H1 (cell line): ENCODE data around the gene MAP7D2. TPM values are rescaled to one million over a fixed set of nuclear protein-coding genes. Genes with fewer than 3 reads are reported as not detected.

ENCODE experiments used
- CTCF ChIA-PET: fragments of 300-600 bp; sonication (Branson Sonifier 250); formaldehyde crosslinking; loops from one replicate; lab custom pipeline; 2021; ENCODE audit not compliant: partially characterized antibody; lab: Charles Lee
- POLR2A ChIA-PET: fragments of 300-600 bp; sonication (Branson Sonifier 250); formaldehyde crosslinking; loops from one replicate; lab custom pipeline; 2021; ENCODE audit warnings: inconsistent platforms; ENCODE audit not compliant: partially characterized antibody; lab: Charles Lee
- DNase-seq, 2 experiments: peaks; one replicate each; pipeline versions ENCODE4 v3.0.0 to v3.0.0-alpha.2; 2010 to 2022; ENCODE audit warnings: low spot score in 2 of 2, low read depth in 1 of 2, mixed read lengths in 1 of 2
- FAIRE-seq: peaks from 2 replicates; lab custom pipeline; 2011; peaks lifted over from hg19 to GRCh38; lab: Jason Lieb, UNC
- H2AFZ ChIP-seq: 2 replicates; pipeline ENCODE4 v1.8.1; 2012; ENCODE audit warnings: low read length, inconsistent platforms
- H2AK5ac ChIP-seq: 2 replicates; pipeline ENCODE4 v1.6.1; 2013; ENCODE audit warnings: low read depth, low read length
- H2BK120ac ChIP-seq: replicated peaks from 2 replicates; pipeline ENCODE3; 2013; ENCODE audit warnings: low read depth, low read length, inconsistent platforms
- H2BK12ac ChIP-seq: 2 replicates; pipeline ENCODE4 v1.6.1; 2013; ENCODE audit warnings: low read depth, low read length
- H2BK15ac ChIP-seq: 2 replicates; pipeline ENCODE4 v1.6.1; 2013; ENCODE audit warnings: low read length
- H2BK20ac ChIP-seq: 2 replicates; pipeline ENCODE4 v1.6.1; 2013; ENCODE audit warnings: low read length
- H2BK5ac ChIP-seq: 2 replicates; pipeline ENCODE4 v1.6.1; 2013; ENCODE audit warnings: low read depth, low read length
- H3K14ac ChIP-seq: 2 replicates; pipeline ENCODE4 v1.6.1; 2013; ENCODE audit warnings: inconsistent platforms; ENCODE audit not compliant: insufficient read length
- H3K18ac ChIP-seq: 2 replicates; pipeline ENCODE4 v1.6.1; 2013; ENCODE audit warnings: low read length; ENCODE audit errors: extremely low read depth
- H3K23ac ChIP-seq: 2 replicates; pipeline ENCODE4 v1.6.1; 2013; ENCODE audit warnings: inconsistent platforms; ENCODE audit not compliant: insufficient read length
- H3K23me2 ChIP-seq: 2 replicates; pipeline ENCODE4 v1.6.1; 2013; ENCODE audit warnings: low read depth, low read length
- H3K27ac ChIP-seq: 2 replicates; pipeline ENCODE4 v1.6.1; 2011; ENCODE audit warnings: low read depth, low read length, inconsistent platforms
- H3K27me3 ChIP-seq, 4 experiments: replicated peaks in 1 of 4; 1 replicate in 1 of 4; 2 replicates in 3 of 4; pipeline versions ENCODE4 v1.6.1 to v1.8.1; 2011 to 2013; ENCODE audit warnings: low read length in 3 of 4, mild to moderate bottlenecking in 3 of 4, inconsistent platforms in 2 of 4, mixed read lengths in 2 of 4, moderate library complexity in 1 of 4; ENCODE audit not compliant: control insufficient read depth in 3 of 4, insufficient read depth in 3 of 4; ENCODE audit errors: extremely low read depth in 1 of 4
- H3K36me3 ChIP-seq, 4 experiments: 2 replicates each; pipeline versions ENCODE4 v1.6.1 to v1.8.1; 2011 to 2013; ENCODE audit warnings: mild to moderate bottlenecking in 4 of 4, low read length in 3 of 4, moderate library complexity in 2 of 4, control low read depth in 1 of 4, inconsistent platforms in 1 of 4; ENCODE audit not compliant: insufficient read depth in 4 of 4, control insufficient read depth in 2 of 4
- H3K4ac ChIP-seq: replicated peaks from 2 replicates; pipeline ENCODE3; 2013; ENCODE audit warnings: low read length, low read depth, mixed read lengths, inconsistent platforms; ENCODE audit not compliant: insufficient read length
- H3K4me1 ChIP-seq, 4 experiments: replicated peaks in 1 of 4; 1 replicate in 1 of 4; 2 replicates in 3 of 4; pipeline versions ENCODE4 v1.6.1 to v1.8.1; 2011 to 2013; ENCODE audit warnings: low read length in 3 of 4, inconsistent platforms in 2 of 4, mixed read lengths in 1 of 4; ENCODE audit not compliant: insufficient read depth in 4 of 4, control insufficient read depth in 3 of 4
- H3K4me2 ChIP-seq, 2 experiments: 2 replicates each; pipeline versions ENCODE4 v1.6.1 to v1.8.1; 2011 to 2013; ENCODE audit warnings: low read depth in 2 of 2, low read length in 2 of 2, control low read depth in 1 of 2, inconsistent platforms in 1 of 2, mild to moderate bottlenecking in 1 of 2; ENCODE audit not compliant: insufficient read depth in 1 of 2
- H3K4me3 ChIP-seq, 4 experiments: fragments of 200-600, 300-600 bp in 1 of 4; sonication (generic), shearing (Covaris generic), sonication (Bioruptor Twin) in 1 of 4; 2 replicates each; pipeline versions ENCODE4 v1.5.1 to v1.8.1; 2011 to 2016; ENCODE audit warnings: low read length in 4 of 4, low read depth in 3 of 4, control low read depth in 2 of 4, inconsistent platforms in 2 of 4, mild to moderate bottlenecking in 2 of 4, mixed read lengths in 1 of 4, moderate library complexity in 1 of 4; ENCODE audit not compliant: insufficient read depth in 2 of 4; ENCODE audit errors: extremely low read depth in 1 of 4
- H3K56ac ChIP-seq: replicated peaks from 2 replicates; pipeline ENCODE3; 2013; ENCODE audit warnings: low read depth, mild to moderate bottlenecking, mixed read lengths, low read length, inconsistent platforms; ENCODE audit not compliant: insufficient read length
- H3K79me1 ChIP-seq: 2 replicates; pipeline ENCODE4 v1.6.1; 2013; ENCODE audit warnings: low read depth, low read length, control low read depth
- H3K79me2 ChIP-seq, 2 experiments: 2 replicates each; pipeline versions ENCODE4 v1.6.1 to v1.8.1; 2012 to 2013; ENCODE audit warnings: low read length in 2 of 2, mild to moderate bottlenecking in 2 of 2, inconsistent platforms in 1 of 2; ENCODE audit not compliant: insufficient read depth in 2 of 2, control insufficient read depth in 1 of 2
- H3K9ac ChIP-seq, 4 experiments: replicated peaks in 1 of 4; 1 replicate in 1 of 4; 2 replicates in 3 of 4; pipeline versions ENCODE4 v1.6.1 to v1.8.1; 2011 to 2013; ENCODE audit warnings: low read depth in 3 of 4, low read length in 3 of 4, control low read depth in 2 of 4, mild to moderate bottlenecking in 2 of 4, moderate library complexity in 2 of 4, inconsistent platforms in 1 of 4; ENCODE audit errors: extremely low read depth in 1 of 4
- H3K9me3 ChIP-seq, 2 experiments: 2 replicates each; pipeline versions ENCODE4 v1.6.1 to v1.8.1; 2012 to 2013; ENCODE audit warnings: mild to moderate bottlenecking in 2 of 2, moderate library complexity in 2 of 2, control low read depth in 1 of 2, inconsistent platforms in 1 of 2, low read depth in 1 of 2, low read length in 1 of 2, mixed read lengths in 1 of 2; ENCODE audit not compliant: insufficient read depth in 2 of 2
- H4K20me1 ChIP-seq, 2 experiments: replicated peaks in 1 of 2; 2 replicates each; pipeline versions ENCODE3 to v1.8.1; 2011 to 2013; ENCODE audit warnings: inconsistent platforms in 2 of 2, low read length in 2 of 2, mild to moderate bottlenecking in 1 of 2; ENCODE audit not compliant: insufficient read depth in 2 of 2, control insufficient read depth in 1 of 2
- H4K5ac ChIP-seq: 2 replicates; pipeline ENCODE4 v1.6.1; 2013; ENCODE audit warnings: low read length, low read depth, mixed read lengths, inconsistent platforms; ENCODE audit not compliant: insufficient read length
- H4K8ac ChIP-seq: 2 replicates; pipeline ENCODE4 v1.8.0; 2013; ENCODE audit warnings: mild to moderate bottlenecking, moderate library complexity, low read length, inconsistent platforms; ENCODE audit not compliant: insufficient read depth; ENCODE audit errors: extremely low read depth
- H4K91ac ChIP-seq: replicated peaks from 2 replicates; pipeline ENCODE3; 2013; ENCODE audit warnings: low read length, mixed read lengths, inconsistent platforms; ENCODE audit not compliant: insufficient read length
- ASH2L ChIP-seq: fragments of 200-600, 300-600 bp; sonication (generic); IDR thresholded peaks from one replicate; pipeline ENCODE4 v1.7.1; 2017; ENCODE audit warnings: low read length
- BCL11A ChIP-seq, 2 experiments: IDR thresholded peaks; one replicate each; pipeline ENCODE4 v1.6.1; 2011; ENCODE audit warnings: low read depth in 2 of 2, low read length in 2 of 2, mild to moderate bottlenecking in 2 of 2
- EGR1 ChIP-seq: IDR thresholded peaks from 2 replicates; pipeline ENCODE4 v1.6.1; 2011; ENCODE audit warnings: low read depth, low read length, borderline replicate concordance
- FOSL1 ChIP-seq: IDR thresholded peaks from 2 replicates; pipeline ENCODE4 v1.6.1; 2011; ENCODE audit warnings: mild to moderate bottlenecking, low read depth, low read length, moderate library complexity; ENCODE audit not compliant: insufficient read depth
- KDM1A ChIP-seq: fragments of 200-600, 300-600 bp; sonication (generic); IDR thresholded peaks from 2 replicates; pipeline ENCODE4 v1.7.1; 2016; ENCODE audit warnings: mild to moderate bottlenecking, low read length, borderline replicate concordance
- KDM5A ChIP-seq: fragments of 200-600 bp; IDR thresholded peaks from 2 replicates; pipeline ENCODE4 v1.7.1; 2012; ENCODE audit warnings: mild to moderate bottlenecking, low read length, inconsistent platforms, mixed read lengths
- NRF1 ChIP-seq: IDR thresholded peaks from 2 replicates; pipeline ENCODE4 v1.6.1; 2011; ENCODE audit warnings: mild to moderate bottlenecking, low read depth, low read length, improper control_type of control experiment
- PHF8 ChIP-seq: fragments of 200-600 bp; sonication (generic); conservative IDR thresholded peaks from 2 replicates; pipeline ENCODE4 v1.7.1; 2012; ENCODE audit warnings: low read depth, mild to moderate bottlenecking, inconsistent platforms, low read length, moderate library complexity
- RAD21 ChIP-seq, 2 experiments: IDR thresholded peaks in 1 of 2; conservative IDR thresholded peaks in 1 of 2; 2 replicates each; pipeline ENCODE4 v1.6.1; 2011; ENCODE audit warnings: low read depth in 2 of 2, low read length in 2 of 2, improper control_type of control experiment in 1 of 2, inconsistent platforms in 1 of 2, mild to moderate bottlenecking in 1 of 2, moderate library complexity in 1 of 2
- RNF2 ChIP-seq: fragments of 200-900, 300-1000 bp; sonication (generic); IDR thresholded peaks from 2 replicates; pipeline ENCODE4 v1.7.1; 2016; ENCODE audit warnings: borderline replicate concordance, low read depth, mild to moderate bottlenecking, antibody characterized with exemption, low read length; ENCODE audit not compliant: poor library complexity, severe bottlenecking; ENCODE audit errors: missing control alignments
- TBP ChIP-seq: IDR thresholded peaks from 2 replicates; pipeline ENCODE4 v1.6.1; 2011; ENCODE audit warnings: low read depth, low read length, improper control_type of control experiment
- TCF12 ChIP-seq: IDR thresholded peaks from 2 replicates; pipeline ENCODE4 v1.6.1; 2011; ENCODE audit warnings: low read depth, mild to moderate bottlenecking, low read length
- WGBS, 2 experiments: shearing (Covaris generic) in 1 of 2; methylation state at CpG; one replicate each; pipeline versions ENCODE4 v1.1.6 to v1.1.7; 2013 to 2015; ENCODE audit warnings: low lambda C conversion rate in 2 of 2, mixed read lengths in 2 of 2, inconsistent platforms in 1 of 2, low coverage in 1 of 2, missing lambda C conversion rate in 1 of 2; ENCODE audit not compliant: insufficient replicate concordance in 2 of 2, insufficient coverage in 1 of 2, insufficient read length in 1 of 2; ENCODE audit errors: extremely low coverage in 1 of 2, missing lambda C conversion rate in 1 of 2; 5-methylcytosine and 5-hydroxymethylcytosine counted together
- polyA plus RNA-seq, 7 experiments: library from polyadenylated mRNA; depleted of rRNA in 3 of 7; stranded (reverse) in 5 of 7; unstranded in 2 of 7; fragments of >200 nt in 5 of 7; fragments of 200-250 nt in 2 of 7; gene quantifications; 1 replicate in 5 of 7; 2 replicates in 1 of 7; 4 replicates in 1 of 7; pipeline versions ENCODE4 v1.2.1 to v1.2.3, GENCODE V29; 2011 to 2013; ENCODE audit warnings: missing spikeins in 2 of 7, mixed read lengths in 2 of 7
- total RNA-seq: library from RNA; stranded (reverse); fragmentation: NEBNext Ultra II Directional; extraction: Animal tissue kit (Norgen Biotek cat#: 25700); gene quantifications from 2 replicates; pipeline ENCODE4 v1.2.1, GENCODE V29; 2021

Gene MAP7D2
- total and polyA plus RNA-seq, 2 of the 8 experiments (the other 6 are each of a cell fraction or from before 2014, with no cell fraction given): 0.65 to 0.83 TPM

DNA sequence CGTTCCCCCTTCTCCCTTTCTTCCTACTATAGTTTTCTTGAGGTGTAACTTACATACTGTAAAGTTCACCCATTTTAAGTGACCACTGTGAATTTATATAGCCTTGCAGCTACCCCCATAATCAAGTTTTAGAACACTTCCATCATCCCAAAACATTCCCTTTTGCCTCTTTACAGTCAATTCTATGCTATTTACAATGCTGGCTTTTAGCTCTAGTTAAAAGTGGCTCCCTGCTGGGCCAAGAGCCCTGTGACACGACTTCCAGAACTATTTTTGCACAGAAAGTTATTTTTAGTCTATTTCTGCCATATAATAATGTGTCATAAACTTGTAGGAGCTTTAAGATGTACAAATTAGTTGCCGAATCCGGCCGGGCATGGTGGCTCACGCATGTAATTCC lies 26.9 kb downstream of the MAP7D2 start:
- Histone ChIP-seq H3K4me3 (no peak overlapping the region), H4K8ac (no peak overlapping the region), H3K4me1 (no peaks in the 10 kb centered on the region), H3K9ac (no peak overlapping the region), H2BK20ac (no peak overlapping the region), H2BK12ac (no peak overlapping the region), H3K27ac (no peak overlapping the region), H3K36me3 (no peaks in the 10 kb centered on the region), H3K14ac (no peak overlapping the region), H4K5ac (no peak overlapping the region), H2AK5ac (no peak overlapping the region), H3K23me2 (no peaks in the 10 kb centered on the region), H2BK120ac (no peak overlapping the region), H3K23ac (no peak overlapping the region), H3K4me2 (no peak overlapping the region), H3K18ac (no peak overlapping the region), H3K56ac (no peak overlapping the region), H4K20me1 (no peaks in the 10 kb centered on the region), H2BK5ac (no peak overlapping the region), H2AFZ (no peak overlapping the region), H3K9me3 (no peaks in the 10 kb centered on the region), H3K27me3 (no peaks in the 10 kb centered on the region), H4K91ac (no peak overlapping the region), H3K4ac (no peak overlapping the region), H3K79me2 (no peaks in the 10 kb centered on the region), H2BK15ac (no peak overlapping the region), H3K79me1 (no peaks in the 10 kb centered on the region)
- CTCF ChIA-PET: interaction anchor here (0.7 to 1.9 kb wide), 4 partner anchors 22 to 142 kb away, joined by 3 to 4 read pairs (median 3); no protein-coding TSS in a partner anchor
- POLR2A ChIA-PET: interaction anchor here (1.3 kb wide), 1 partner anchor 9 kb away, joined by 3 read pairs; no protein-coding TSS in a partner anchor
- TF ChIP-seq PHF8 (no peak), BCL11A (IDR thresholded peaks at IDR 0.05; ENCODE audit: low read depth in 2 of 2, low read length in 2 of 2) (no peak), ASH2L (no peak), TCF12 (no peak), NRF1 (no peak), RAD21 (IDR thresholded peaks at IDR 0.05 in 1 of 2, conservative IDR thresholded peaks at IDR 0.05 in 1 of 2; ENCODE audit: low read depth in 2 of 2, low read length in 2 of 2) (no peak), KDM5A (no peak), EGR1 (no peak), RNF2 (no peak), FOSL1 (no peak), TBP (no peak), KDM1A (no peak)
- WGBS, 2 experiments: 87% methylated on average over 6 of the region's 6 CpGs; no CpG with 5 or more reads in 1 of the 2 experiments
- DNase-seq (no peak), FAIRE-seq (no peak)
